ENCODE data around the gene AKT3.

GRCh38 chr1:243489158-243489527, 360.9 kb downstream of the AKT3 start:
- TF ChIP-seq, protein P1, sequence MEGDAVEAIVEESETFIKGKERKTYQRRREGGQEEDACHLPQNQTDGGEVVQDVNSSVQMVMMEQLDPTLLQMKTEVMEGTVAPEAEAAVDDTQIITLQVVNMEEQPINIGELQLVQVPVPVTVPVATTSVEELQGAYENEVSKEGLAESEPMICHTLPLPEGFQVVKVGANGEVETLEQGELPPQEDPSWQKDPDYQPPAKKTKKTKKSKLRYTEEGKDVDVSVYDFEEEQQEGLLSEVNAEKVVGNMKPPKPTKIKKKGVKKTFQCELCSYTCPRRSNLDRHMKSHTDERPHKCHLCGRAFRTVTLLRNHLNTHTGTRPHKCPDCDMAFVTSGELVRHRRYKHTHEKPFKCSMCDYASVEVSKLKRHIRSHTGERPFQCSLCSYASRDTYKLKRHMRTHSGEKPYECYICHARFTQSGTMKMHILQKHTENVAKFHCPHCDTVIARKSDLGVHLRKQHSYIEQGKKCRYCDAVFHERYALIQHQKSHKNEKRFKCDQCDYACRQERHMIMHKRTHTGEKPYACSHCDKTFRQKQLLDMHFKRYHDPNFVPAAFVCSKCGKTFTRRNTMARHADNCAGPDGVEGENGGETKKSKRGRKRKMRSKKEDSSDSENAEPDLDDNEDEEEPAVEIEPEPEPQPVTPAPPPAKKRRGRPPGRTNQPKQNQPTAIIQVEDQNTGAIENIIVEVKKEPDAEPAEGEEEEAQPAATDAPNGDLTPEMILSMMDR (IDR thresholded peaks at IDR 0.05; ENCODE audit: low read depth, low read length, poor library complexity, severe bottlenecking) = no peak
- no peak for TF ChIP-seq EZH2phosphoT487 (IDR thresholded peaks at IDR 0.05; ENCODE audit: borderline replicate concordance, low read length)
